OCI-LY3 (cell line): ENCODE results near the gene ASIC3.

Experiments
- CTCF ChIP-seq: fragments of 200-600, 300-600 bp; sonication (generic); IDR thresholded peaks from 2 replicates; pipeline ENCODE4 v1.5.1; 2014; ENCODE audit warnings: antibody characterized with exemption, low read length, low read depth
- EZH2phosphoT487 ChIP-seq: fragments of 200-600 bp; shearing (Covaris generic); IDR thresholded peaks from 2 replicates; pipeline ENCODE4 v1.6.1; 2018; ENCODE audit warnings: antibody characterized with exemption, mixed run types, low read depth

- TF ChIP-seq CTCF = no peak
- no peak for TF ChIP-seq EZH2phosphoT487
Measured at GRCh38 chr7:151076863-151077704, 28.8 kb downstream of the ASIC3 start.
